Measurements from ENCODE around the gene RDX. TPM values are rescaled to one million over a fixed set of nuclear protein-coding genes. Genes with fewer than 3 reads are reported as not detected.
A peak's percentile ranks its signal among the peaks of the same experiment; 100 is the strongest.

The RDX gene
- total RNA-seq (2022) = 132 and 145 TPM in 2 replicates
- Bru-seq, nascent RNA = percentile 82 among the genes with signal in this experiment
- percentile 92 among the genes with signal in this experiment for BruChase-seq, experiment 1, labeled RNA remaining after a 6-hour chase
- BruChase-seq, experiment 2, labeled RNA remaining after a 2-hour chase = percentile 84 among the genes with signal in this experiment
- long read RNA-seq, full-length matches to known transcripts = 123 of 146 reads
- long read RNA-seq, partial matches to known transcripts = 8 of 146 reads
- long read RNA-seq, other reads (novel, unspliced or antisense) = 15 of 146 reads

DNA sequence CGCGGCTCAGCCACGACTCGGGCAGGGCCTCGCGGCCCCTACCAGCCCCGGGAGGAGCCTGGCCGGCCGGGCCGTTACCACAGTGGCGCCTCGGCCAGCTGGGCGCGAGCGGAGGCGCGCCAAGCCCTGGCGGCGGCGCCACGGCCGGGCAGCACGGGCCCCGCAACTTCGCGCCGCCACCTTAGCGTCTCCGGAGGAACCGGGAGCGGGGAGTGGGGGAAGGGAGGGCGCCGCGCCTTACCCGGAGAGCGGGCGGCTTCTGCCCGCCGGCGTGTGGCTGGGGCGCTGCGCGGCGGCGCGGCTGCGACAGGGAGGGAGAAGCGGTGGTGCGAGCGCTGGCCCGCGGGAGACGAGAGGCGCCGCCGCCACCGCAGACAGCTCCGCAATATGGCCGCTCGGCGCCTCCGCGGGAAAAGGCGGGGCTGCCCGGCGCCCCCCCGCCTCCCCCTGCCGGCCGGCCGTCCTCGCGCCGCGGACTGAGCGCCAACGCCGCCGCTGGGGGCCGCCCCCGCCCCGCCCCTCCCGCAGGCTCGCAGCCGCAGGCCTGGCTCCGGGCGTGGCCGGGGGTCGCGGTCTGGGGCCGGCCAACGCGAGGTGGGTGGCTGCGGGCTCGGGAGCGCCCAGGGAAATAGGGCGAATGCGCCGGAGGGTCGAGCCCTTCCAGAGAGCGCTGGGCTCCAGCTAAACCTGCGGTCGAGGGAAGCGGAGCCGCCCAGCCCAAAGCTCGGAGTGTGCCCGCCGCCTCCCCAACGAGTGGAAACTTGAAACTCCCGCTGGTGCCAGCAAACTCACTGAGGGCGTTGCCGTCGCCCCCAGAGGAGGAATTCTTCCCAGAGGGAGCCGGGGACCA, at the start of gene RDX:
Gene RDX, minus strand, starts transcription at position 389 of the 850 bp plus-strand sequence. CDS start 16,922 bp downstream, outside the sequence.
- peak within 1 kb of the TSS; percentile 69 for H3K27ac Mint-ChIP-seq (ENCODE audit: low read depth, unreplicated experiment)
- BruUV-seq (replicated peaks) = no TSS peak
- DNase-seq (ENCODE audit: unreplicated experiment) = peak; percentile 89
- no peaks in the 10 kb centered on the region for H3K9me3 Mint-ChIP-seq (ENCODE audit: unreplicated experiment)
- no peaks in the 10 kb centered on the region for H3K27me3 Mint-ChIP-seq (ENCODE audit: insufficient read depth, unreplicated experiment)
- H3K4me1 Mint-ChIP-seq (ENCODE audit: insufficient read depth, unreplicated experiment) = peaks cover 18% of the 10 kb centered on the region
- ChIA-PET CTCF (interaction anchor here (2.2 kb wide), 1 partner anchor 72 kb away, joined by 9 read pairs; no protein-coding TSS in a partner anchor), POLR2A (interaction anchor here (0.7 to 3.2 kb wide), 18 partner anchors 9 to 285 kb away, joined by 3 to 19 read pairs (median 4); partner anchors contain the start of genes FDX1 and ZC3H12C)
- TF ChIP-seq, protein P1, sequence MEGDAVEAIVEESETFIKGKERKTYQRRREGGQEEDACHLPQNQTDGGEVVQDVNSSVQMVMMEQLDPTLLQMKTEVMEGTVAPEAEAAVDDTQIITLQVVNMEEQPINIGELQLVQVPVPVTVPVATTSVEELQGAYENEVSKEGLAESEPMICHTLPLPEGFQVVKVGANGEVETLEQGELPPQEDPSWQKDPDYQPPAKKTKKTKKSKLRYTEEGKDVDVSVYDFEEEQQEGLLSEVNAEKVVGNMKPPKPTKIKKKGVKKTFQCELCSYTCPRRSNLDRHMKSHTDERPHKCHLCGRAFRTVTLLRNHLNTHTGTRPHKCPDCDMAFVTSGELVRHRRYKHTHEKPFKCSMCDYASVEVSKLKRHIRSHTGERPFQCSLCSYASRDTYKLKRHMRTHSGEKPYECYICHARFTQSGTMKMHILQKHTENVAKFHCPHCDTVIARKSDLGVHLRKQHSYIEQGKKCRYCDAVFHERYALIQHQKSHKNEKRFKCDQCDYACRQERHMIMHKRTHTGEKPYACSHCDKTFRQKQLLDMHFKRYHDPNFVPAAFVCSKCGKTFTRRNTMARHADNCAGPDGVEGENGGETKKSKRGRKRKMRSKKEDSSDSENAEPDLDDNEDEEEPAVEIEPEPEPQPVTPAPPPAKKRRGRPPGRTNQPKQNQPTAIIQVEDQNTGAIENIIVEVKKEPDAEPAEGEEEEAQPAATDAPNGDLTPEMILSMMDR (IDR thresholded peaks at IDR 0.05; ENCODE audit: unreplicated experiment) = no peak
- peaks cover 5% of the 10 kb centered on the region for H3K36me3 Mint-ChIP-seq (ENCODE audit: insufficient read depth, unreplicated experiment)
- intact Hi-C loops (cut with micrococcal nuclease) = loop anchor here (1.0 to 5.0 kb wide), 4 partner anchors 44 to 135 kb away; no protein-coding TSS in a partner anchor
- peak within 1 kb of the TSS; percentile 81 for H3K4me3 Mint-ChIP-seq (ENCODE audit: unreplicated experiment)

DNA sequence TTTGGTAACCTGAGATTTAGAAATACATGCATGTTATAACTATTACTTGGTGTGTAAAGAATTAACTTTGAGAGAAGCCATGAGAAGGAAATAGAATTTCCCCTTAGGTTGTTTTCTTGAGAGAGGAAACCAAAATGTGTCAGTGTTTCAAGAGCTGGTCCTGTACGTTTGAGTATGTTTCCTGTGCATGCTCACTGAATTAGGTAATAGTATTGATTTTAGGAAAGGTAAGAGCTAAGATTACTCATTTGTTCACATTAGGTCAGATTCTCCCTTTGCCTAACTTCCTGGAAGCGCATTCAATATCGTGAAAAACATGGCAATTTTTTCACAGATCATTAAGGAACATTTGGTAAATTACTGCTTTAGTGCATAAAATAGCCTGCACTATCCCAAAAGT, 49.3 kb upstream of the RDX start:
- Mint-ChIP-seq H3K27me3 (ENCODE audit: insufficient read depth, unreplicated experiment) (no peaks in the 10 kb centered on the region), H3K36me3 (ENCODE audit: insufficient read depth, unreplicated experiment) (no peaks in the 10 kb centered on the region), H3K9me3 (ENCODE audit: unreplicated experiment) (peaks cover 12% of the 10 kb centered on the region), H3K27ac (ENCODE audit: low read depth, unreplicated experiment) (no peak overlapping the region), H3K4me3 (ENCODE audit: unreplicated experiment) (no peak overlapping the region), H3K4me1 (ENCODE audit: insufficient read depth, unreplicated experiment) (no peaks in the 10 kb centered on the region)
- POLR2A ChIA-PET = no interaction called here
- peak; percentile 6 for DNase-seq (ENCODE audit: unreplicated experiment)
- TF ChIP-seq, protein P1 (IDR thresholded peaks at IDR 0.05; ENCODE audit: unreplicated experiment) = no peak
- intact Hi-C loops (cut with micrococcal nuclease) = no loop called here
- BruUV-seq (replicated peaks) = no TSS peak
- CTCF ChIA-PET = no interaction called here

DNA sequence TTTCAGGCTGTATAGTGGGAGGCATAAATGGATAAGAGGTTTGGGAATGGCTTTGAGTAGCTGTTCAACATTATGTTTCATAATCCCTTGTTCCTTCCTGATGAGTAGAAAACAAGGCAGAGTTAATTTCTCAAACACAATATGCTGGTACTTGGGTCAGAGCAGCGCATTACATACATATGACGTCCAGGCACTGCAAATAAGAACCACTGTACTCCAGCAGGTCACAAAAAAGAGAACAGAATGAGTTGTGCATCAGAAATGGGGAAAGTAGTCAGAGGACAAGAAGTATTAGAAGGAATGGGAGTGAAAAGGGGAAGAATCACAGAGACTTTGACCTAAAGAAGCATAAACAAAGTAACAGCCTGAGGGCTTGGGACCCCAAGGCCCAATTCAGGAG, 44.0 kb upstream of the RDX start:
- peaks cover 6% of the 10 kb centered on the region for H3K36me3 Mint-ChIP-seq (ENCODE audit: insufficient read depth, unreplicated experiment)
- CTCF ChIA-PET = interaction anchor here (0.6 to 1.2 kb wide), 2 partner anchors 12 to 1637 kb away, joined by 3 to 5 read pairs; no protein-coding TSS in a partner anchor

More for the DNA sequence above, 44.0 kb upstream of the RDX start:
- H3K4me3 Mint-ChIP-seq (ENCODE audit: unreplicated experiment) = no peak overlapping the region
- BruUV-seq (replicated peaks) = no TSS peak
- POLR2A ChIA-PET = no interaction called here
- H3K27me3 Mint-ChIP-seq (ENCODE audit: insufficient read depth, unreplicated experiment) = no peaks in the 10 kb centered on the region
- peaks cover 12% of the 10 kb centered on the region for H3K9me3 Mint-ChIP-seq (ENCODE audit: unreplicated experiment)
- H3K27ac Mint-ChIP-seq (ENCODE audit: low read depth, unreplicated experiment) = no peak overlapping the region
- no peak for DNase-seq (ENCODE audit: unreplicated experiment)
- H3K4me1 Mint-ChIP-seq (ENCODE audit: insufficient read depth, unreplicated experiment) = no peaks in the 10 kb centered on the region
- intact Hi-C loops (cut with micrococcal nuclease) = no loop called here
- TF ChIP-seq, protein P1 (IDR thresholded peaks at IDR 0.05; ENCODE audit: unreplicated experiment) = no peak
